Tibial nerve (tissue), 4 donors: ENCODE data around the gene VSX2.

Experiments
- CTCF ChIP-seq, 5 experiments: fragments of 200-600 bp in 3 of 5; fragments of 450-650 bp in 2 of 5; sonication (generic) in 3 of 5; IDR thresholded peaks; one replicate each; pipeline ENCODE4 v1.5.1; 2016 to 2019; ENCODE audit warnings: antibody characterized with exemption in 5 of 5, mild to moderate bottlenecking in 3 of 5, moderate library complexity in 2 of 5
- EP300 ChIP-seq, 2 donors: sonication (generic); formaldehyde crosslinking; IDR thresholded peaks; one replicate each; pipeline ENCODE4 v1.6.1; 2017; ENCODE audit warnings: antibody characterized with exemption in 2 of 2, mild to moderate bottlenecking in 1 of 2
- POLR2A ChIP-seq, 2 donors: fragments of 450-650 bp; IDR thresholded peaks; one replicate each; pipeline ENCODE4 v1.6.1; 2017; ENCODE audit warnings: antibody characterized with exemption in 2 of 2, mild to moderate bottlenecking in 2 of 2, moderate library complexity in 2 of 2

- TF ChIP-seq EP300 (IDR thresholded peaks at IDR 0.05) (no peak), CTCF (IDR thresholded peaks at IDR 0.05) (no peak), POLR2A (IDR thresholded peaks at IDR 0.05) (no peak)
Observed at GRCh38 chr14:74258764-74259035, 19.5 kb downstream of the VSX2 start.
